K562 (cell line): ENCODE data around the gene PPP4C. TPM values are rescaled to one million over a fixed set of nuclear protein-coding genes. Genes with fewer than 3 reads are reported as not detected.

ENCODE experiments used
- CGGBP1 ChIP-seq: fragments of 250-450 bp; sonication (Bioruptor Pico); IDR thresholded peaks from 2 replicates; pipeline ENCODE4 v1.9.0; 2021; ENCODE audit warnings: mild to moderate bottlenecking
- DPF2 ChIP-seq: fragments of 450-650 bp; IDR thresholded peaks from 2 replicates; pipeline ENCODE4 v1.6.1; 2016
- ESRRA ChIP-seq: fragments of 450-650 bp; IDR thresholded peaks from 2 replicates; pipeline ENCODE4 v1.6.1; 2014; ENCODE audit warnings: low read depth, mild to moderate bottlenecking, moderate library complexity, borderline replicate concordance
- EZH2 ChIP-seq: IDR thresholded peaks from 2 replicates; pipeline ENCODE4 v1.6.1; 2012; ENCODE audit warnings: low read depth, mild to moderate bottlenecking, inconsistent platforms, low read length, borderline replicate concordance
- FOXK2 ChIP-seq, 2 experiments: fragments of 450-650 bp; IDR thresholded peaks in 1 of 2; conservative IDR thresholded peaks in 1 of 2; 2 replicates each; pipeline ENCODE4 v1.6.1; 2016; ENCODE audit warnings: low read depth in 2 of 2, mild to moderate bottlenecking in 1 of 2
- GATAD2A ChIP-seq: fragments of 450-650 bp; IDR thresholded peaks from 2 replicates; pipeline ENCODE4 v1.6.1; 2017
- GTF2A2 ChIP-seq: IDR thresholded peaks from 2 replicates; pipeline ENCODE4 v1.6.1; 2016; ENCODE audit warnings: mild to moderate bottlenecking, missing genetic modification characterization, missing compliant biosample characterization
- GTF2E2 ChIP-seq: fragments of 200-800 bp; sonication (Bioruptor generic); IDR thresholded peaks from 2 replicates; pipeline ENCODE4 v1.6.1; 2016; ENCODE audit warnings: missing genetic modification characterization, missing compliant biosample characterization
- HDAC2 ChIP-seq: fragments of 450-650 bp; IDR thresholded peaks from 2 replicates; pipeline ENCODE4 v1.6.1; 2016; ENCODE audit warnings: mild to moderate bottlenecking
- LARP7 ChIP-seq: fragments of 450-650 bp; IDR thresholded peaks from 2 replicates; pipeline ENCODE4 v1.6.1; 2016
- MAZ ChIP-seq, 2 experiments: fragments of 450-650 bp in 1 of 2; sonication (generic) in 1 of 2; formaldehyde crosslinking; IDR thresholded peaks in 1 of 2; conservative IDR thresholded peaks in 1 of 2; 2 replicates each; pipeline versions ENCODE4 v1.4.0 to v1.5.0; 2020; ENCODE audit warnings: mild to moderate bottlenecking in 1 of 2, missing genetic modification reagents in 1 of 2
- MIER1 ChIP-seq: fragments of 450-650 bp; IDR thresholded peaks from 2 replicates; pipeline ENCODE4 v1.6.1; 2016; ENCODE audit warnings: antibody characterized with exemption, mild to moderate bottlenecking, low read depth
- NFIC ChIP-seq: fragments of 450-650 bp; IDR thresholded peaks from 2 replicates; pipeline ENCODE4 v1.6.1; 2017; ENCODE audit warnings: mild to moderate bottlenecking, inconsistent platforms
- TEAD1 ChIP-seq, 2 experiments: fragments of 450-650 bp in 1 of 2; sonication (generic) in 1 of 2; formaldehyde crosslinking; IDR thresholded peaks; 2 replicates each; pipeline versions ENCODE4 v1.4.0 to v1.8.0; 2020 to 2022; ENCODE audit warnings: mild to moderate bottlenecking in 2 of 2, missing genetic modification reagents in 1 of 2
- ZBED1 ChIP-seq: IDR thresholded peaks from 2 replicates; pipeline ENCODE4 v1.6.1; 2014
- ZBTB34 ChIP-seq: fragments of 250-450 bp; sonication (Bioruptor Pico); IDR thresholded peaks from 2 replicates; pipeline ENCODE4 v1.8.0; 2021; ENCODE audit warnings: mild to moderate bottlenecking, moderate library complexity
- ZEB2 ChIP-seq: fragments of 450-650 bp; IDR thresholded peaks from 2 replicates; pipeline ENCODE4 v1.6.1; 2016
- ZNF282 ChIP-seq: sonication (generic); formaldehyde crosslinking; IDR thresholded peaks from 2 replicates; pipeline ENCODE4 v1.8.1; 2023; ENCODE audit warnings: missing genetic modification reagents
- ZNF76 ChIP-seq: fragments of 250-450 bp; sonication (Bioruptor Pico); IDR thresholded peaks from 2 replicates; pipeline ENCODE4 v1.4.0; 2020; ENCODE audit warnings: mild to moderate bottlenecking, moderate library complexity, borderline replicate concordance
- ZNF778 ChIP-seq: fragments of 450-650 bp; formaldehyde crosslinking; IDR thresholded peaks from 2 replicates; pipeline ENCODE4 v1.4.0; 2020; ENCODE audit warnings: mild to moderate bottlenecking, moderate library complexity
- polyA plus RNA-seq, 8 experiments: library from polyadenylated mRNA; depleted of rRNA in 4 of 8; stranded (reverse) in 5 of 8; unstranded in 3 of 8; fragments of >200 nt; fragmentation: Nextera tagmentation in 2 of 8; fragmentation: Illumina TruSeq in 1 of 8; extraction: Ambion mirVana in 2 of 8; extraction: Trizol in 1 of 8; gene quantifications; 2 replicates each; pipeline versions ENCODE4 v1.2.1 to v1.2.3, GENCODE V29; 2011 to 2014; ENCODE audit warnings: inconsistent platforms in 1 of 8, missing spikeins in 1 of 8
- total RNA-seq, 7 experiments: library from RNA; depleted of rRNA in 6 of 7; stranded (reverse); fragments of >200 nt in 6 of 7; fragmentation: Illumina TruSeq in 2 of 7; extraction: Trizol in 2 of 7; gene quantifications; 2 replicates each; pipeline versions ENCODE4 v1.2.1 to v1.2.3, GENCODE V29; 2011 to 2021; ENCODE audit warnings: low replicate concordance in 1 of 7
- TF ChIP-seq, protein P1 (sequence below): sonication (generic); formaldehyde crosslinking; IDR thresholded peaks from 2 replicates; pipeline ENCODE4 v1.8.0; 2022; ENCODE audit warnings: mild to moderate bottlenecking, missing genetic modification reagents
- TF ChIP-seq, protein P2 (sequence below): sonication (generic); formaldehyde crosslinking; IDR thresholded peaks from 2 replicates; pipeline ENCODE4 v1.8.0; 2022; ENCODE audit warnings: mild to moderate bottlenecking, low read depth, missing genetic modification reagents

Gene PPP4C
- total and polyA plus RNA-seq, 9 of the 15 experiments (the other 6 are each of a cell fraction or from before 2014, with no cell fraction given): 3.5 to 183 (median 131) TPM

DNA sequence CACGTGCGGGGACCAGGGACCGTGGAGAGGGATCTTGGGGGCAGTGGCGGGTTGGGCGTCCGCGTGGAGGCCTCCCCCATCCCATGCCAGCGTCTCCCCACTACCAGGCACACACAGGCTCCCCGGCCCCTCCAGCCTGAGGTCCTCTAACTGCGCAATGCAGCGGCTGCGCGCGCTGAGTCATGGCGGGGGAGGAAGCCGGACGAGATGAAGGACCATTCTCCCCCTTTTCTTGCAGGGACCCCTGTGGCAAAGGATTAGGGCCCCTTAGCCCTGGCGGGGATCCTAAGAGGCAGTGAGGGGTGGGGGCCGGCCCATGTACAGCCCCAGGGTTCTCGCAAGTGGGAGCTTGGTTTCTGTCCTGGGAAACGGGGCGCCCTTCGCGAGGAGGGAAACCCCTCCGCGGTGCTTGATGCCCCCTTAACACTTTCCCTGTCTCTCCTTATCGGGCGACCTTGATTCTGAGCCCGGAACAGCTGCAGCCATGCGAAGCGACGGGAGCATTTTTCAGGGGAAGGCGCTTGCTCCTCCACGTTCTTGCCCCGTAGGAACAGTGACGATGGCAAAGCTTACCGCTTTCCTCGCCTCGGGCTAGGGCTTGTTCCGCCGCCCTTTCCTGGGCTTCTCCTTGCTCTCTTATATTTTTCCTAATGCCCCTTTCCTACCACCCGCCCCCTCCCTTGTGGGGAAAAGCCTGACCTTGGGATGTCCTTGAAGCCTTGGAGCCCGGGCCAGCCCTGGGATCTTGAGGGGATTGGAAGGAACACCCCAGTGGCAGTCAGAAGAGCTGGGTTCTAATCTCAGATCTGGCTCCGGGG is 9.6 kb upstream of the PPP4C start (continued):
- TF ChIP-seq, protein P1, sequence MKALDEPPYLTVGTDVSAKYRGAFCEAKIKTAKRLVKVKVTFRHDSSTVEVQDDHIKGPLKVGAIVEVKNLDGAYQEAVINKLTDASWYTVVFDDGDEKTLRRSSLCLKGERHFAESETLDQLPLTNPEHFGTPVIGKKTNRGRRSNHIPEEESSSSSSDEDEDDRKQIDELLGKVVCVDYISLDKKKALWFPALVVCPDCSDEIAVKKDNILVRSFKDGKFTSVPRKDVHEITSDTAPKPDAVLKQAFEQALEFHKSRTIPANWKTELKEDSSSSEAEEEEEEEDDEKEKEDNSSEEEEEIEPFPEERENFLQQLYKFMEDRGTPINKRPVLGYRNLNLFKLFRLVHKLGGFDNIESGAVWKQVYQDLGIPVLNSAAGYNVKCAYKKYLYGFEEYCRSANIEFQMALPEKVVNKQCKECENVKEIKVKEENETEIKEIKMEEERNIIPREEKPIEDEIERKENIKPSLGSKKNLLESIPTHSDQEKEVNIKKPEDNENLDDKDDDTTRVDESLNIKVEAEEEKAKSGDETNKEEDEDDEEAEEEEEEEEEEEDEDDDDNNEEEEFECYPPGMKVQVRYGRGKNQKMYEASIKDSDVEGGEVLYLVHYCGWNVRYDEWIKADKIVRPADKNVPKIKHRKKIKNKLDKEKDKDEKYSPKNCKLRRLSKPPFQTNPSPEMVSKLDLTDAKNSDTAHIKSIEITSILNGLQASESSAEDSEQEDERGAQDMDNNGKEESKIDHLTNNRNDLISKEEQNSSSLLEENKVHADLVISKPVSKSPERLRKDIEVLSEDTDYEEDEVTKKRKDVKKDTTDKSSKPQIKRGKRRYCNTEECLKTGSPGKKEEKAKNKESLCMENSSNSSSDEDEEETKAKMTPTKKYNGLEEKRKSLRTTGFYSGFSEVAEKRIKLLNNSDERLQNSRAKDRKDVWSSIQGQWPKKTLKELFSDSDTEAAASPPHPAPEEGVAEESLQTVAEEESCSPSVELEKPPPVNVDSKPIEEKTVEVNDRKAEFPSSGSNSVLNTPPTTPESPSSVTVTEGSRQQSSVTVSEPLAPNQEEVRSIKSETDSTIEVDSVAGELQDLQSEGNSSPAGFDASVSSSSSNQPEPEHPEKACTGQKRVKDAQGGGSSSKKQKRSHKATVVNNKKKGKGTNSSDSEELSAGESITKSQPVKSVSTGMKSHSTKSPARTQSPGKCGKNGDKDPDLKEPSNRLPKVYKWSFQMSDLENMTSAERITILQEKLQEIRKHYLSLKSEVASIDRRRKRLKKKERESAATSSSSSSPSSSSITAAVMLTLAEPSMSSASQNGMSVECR (CRISPR knock-in tag): peak; percentile 9; the same call in 1 of the 2 replicates
- peak; percentile 25 for TF ChIP-seq HDAC2
- no peak for TF ChIP-seq GATAD2A
- TF ChIP-seq ZNF282 (CRISPR knock-in tag): no peak
- TF ChIP-seq MIER1: 0 out of 2 replicates have a peak, but pooled peaks have one; percentile 25
- TF ChIP-seq DPF2: peak; percentile 30
- TF ChIP-seq ZBTB34 (CRISPR knock-in tag): 0 out of 2 replicates have a peak, but pooled peaks have one; percentile 21
- TF ChIP-seq ZBED1: 0 out of 2 replicates have a peak, but pooled peaks have one; percentile 12
- TF ChIP-seq ZNF76 (CRISPR knock-in tag): peak; percentile 53; the same call in 1 of the 2 replicates
- TF ChIP-seq GTF2E2: 0 out of 2 replicates have a peak, but pooled peaks have one; percentile 14
- TF ChIP-seq EZH2: no peak
- 0 out of 2 replicates have a peak, but pooled peaks have one; percentile 18 for TF ChIP-seq ZEB2
- TF ChIP-seq ZNF778 (CRISPR knock-in tag): no peak
- TF ChIP-seq LARP7: peak; percentile 79; the same call in 1 of the 2 replicates
- 0 out of 4 replicates have a peak, but pooled peaks of 1 of the 2 experiments have one; percentile 60 for TF ChIP-seq TEAD1 (CRISPR knock-in tag; IDR thresholded peaks at IDR 0.05)
- no peak for TF ChIP-seq CGGBP1 (CRISPR knock-in tag)
- TF ChIP-seq ESRRA: peak; percentile 95
- TF ChIP-seq NFIC: 0 out of 2 replicates have a peak, but pooled peaks have one; percentile 7
- TF ChIP-seq, protein P2, sequence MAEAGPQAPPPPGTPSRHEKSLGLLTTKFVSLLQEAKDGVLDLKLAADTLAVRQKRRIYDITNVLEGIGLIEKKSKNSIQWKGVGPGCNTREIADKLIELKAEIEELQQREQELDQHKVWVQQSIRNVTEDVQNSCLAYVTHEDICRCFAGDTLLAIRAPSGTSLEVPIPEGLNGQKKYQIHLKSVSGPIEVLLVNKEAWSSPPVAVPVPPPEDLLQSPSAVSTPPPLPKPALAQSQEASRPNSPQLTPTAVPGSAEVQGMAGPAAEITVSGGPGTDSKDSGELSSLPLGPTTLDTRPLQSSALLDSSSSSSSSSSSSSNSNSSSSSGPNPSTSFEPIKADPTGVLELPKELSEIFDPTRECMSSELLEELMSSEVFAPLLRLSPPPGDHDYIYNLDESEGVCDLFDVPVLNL (CRISPR knock-in tag): no peak
- peak; percentile 13; the same call in 1 of the 2 replicates for TF ChIP-seq GTF2A2 (tag)
- TF ChIP-seq FOXK2 (conservative IDR thresholded peaks at IDR 0.05 in 1 of 2, IDR thresholded peaks at IDR 0.05 in 1 of 2; ENCODE audit: low read depth in 2 of 2): no peak
- no peak; a peak in 2 of 4 replicates for TF ChIP-seq MAZ (CRISPR knock-in tag; conservative IDR thresholded peaks at IDR 0.05 in 1 of 2, IDR thresholded peaks at IDR 0.05 in 1 of 2)
